Lower leg skin (tissue), 4 donors: ENCODE results near the gene IFNGR1. TPM values are rescaled to one million over a fixed set of nuclear protein-coding genes. Genes with fewer than 3 reads are reported as not detected.
"Not testable (repeated sequence)": the region's sequence is repeated elsewhere in the genome, so short reads cannot be mapped to it uniquely, and the experiment has no call there.

Experiments
- DNase-seq, 2 donors: peaks; one replicate each; pipeline ENCODE4 v3.0.0-alpha.2; 2019; ENCODE audit warnings: low spot score in 2 of 2
- H3K4me3 ChIP-seq: fragments of 200-600 bp; sonication (generic); 2 replicates; pipeline ENCODE4 v1.5.1; 2017; ENCODE audit warnings: mild to moderate bottlenecking, low read depth; ENCODE audit not compliant: poor library complexity, severe bottlenecking
- POLR2A ChIP-seq, 2 donors: fragments of 450-650 bp; IDR thresholded peaks; one replicate each; pipeline ENCODE4 v1.6.1; 2016 to 2017; ENCODE audit warnings: antibody characterized with exemption in 2 of 2, mild to moderate bottlenecking in 1 of 2, moderate library complexity in 1 of 2
- WGBS, 2 donors: methylation state at CpG; one replicate each; pipeline ENCODE4 v1.1.5; 2018; 5-methylcytosine and 5-hydroxymethylcytosine counted together
- intact Hi-C: fragments of 100-400 bp; cut with DNase I; formaldehyde crosslinking; loops from one replicate; pipeline ENCODE4 v1.15.0; 2023; ENCODE audit warnings: low total_unique reads
- total RNA-seq, 4 donors: library from RNA; depleted of rRNA; stranded (reverse); fragments of >200 nt; gene quantifications; one replicate each; pipeline ENCODE4 v1.1.0, GENCODE V29; 2016
- TF ChIP-seq, protein P1 (sequence below), 3 donors: fragments of 450-650 bp; IDR thresholded peaks; one replicate each; pipeline ENCODE4 v1.5.1; 2016; ENCODE audit warnings: antibody characterized with exemption in 3 of 3, mild to moderate bottlenecking in 3 of 3, moderate library complexity in 2 of 3

Gene IFNGR1
- total RNA-seq, 4 donors from 2014 or later = 64.2 to 92.1 (median 83.0) TPM

DNA sequence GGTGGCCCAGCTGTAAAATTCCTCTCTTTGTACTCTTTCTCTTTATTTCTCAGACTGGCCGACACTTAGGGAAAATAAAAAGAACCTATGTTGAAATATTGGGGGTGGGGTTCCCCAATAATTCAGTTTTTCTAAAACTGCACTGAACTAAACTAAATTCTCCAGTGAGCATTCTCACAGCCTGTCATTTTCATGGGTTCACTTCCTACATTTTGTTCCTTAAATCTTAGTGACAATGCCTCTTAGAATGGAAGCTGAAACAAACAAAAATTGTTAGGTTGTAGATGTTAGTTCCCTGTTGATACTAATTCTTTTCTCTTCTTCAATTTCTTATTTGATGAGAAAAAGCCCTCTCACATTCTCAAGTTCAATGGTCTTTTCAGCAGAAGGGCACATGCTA is 35.8 kb upstream of the IFNGR1 start:
- intact Hi-C loops = no loop called here
- WGBS, 2 donors = 94% methylated on average over 1 of the region's 1 CpG; no CpG with 5 or more reads in 1 of the 2 donors
- TF ChIP-seq, protein P1, sequence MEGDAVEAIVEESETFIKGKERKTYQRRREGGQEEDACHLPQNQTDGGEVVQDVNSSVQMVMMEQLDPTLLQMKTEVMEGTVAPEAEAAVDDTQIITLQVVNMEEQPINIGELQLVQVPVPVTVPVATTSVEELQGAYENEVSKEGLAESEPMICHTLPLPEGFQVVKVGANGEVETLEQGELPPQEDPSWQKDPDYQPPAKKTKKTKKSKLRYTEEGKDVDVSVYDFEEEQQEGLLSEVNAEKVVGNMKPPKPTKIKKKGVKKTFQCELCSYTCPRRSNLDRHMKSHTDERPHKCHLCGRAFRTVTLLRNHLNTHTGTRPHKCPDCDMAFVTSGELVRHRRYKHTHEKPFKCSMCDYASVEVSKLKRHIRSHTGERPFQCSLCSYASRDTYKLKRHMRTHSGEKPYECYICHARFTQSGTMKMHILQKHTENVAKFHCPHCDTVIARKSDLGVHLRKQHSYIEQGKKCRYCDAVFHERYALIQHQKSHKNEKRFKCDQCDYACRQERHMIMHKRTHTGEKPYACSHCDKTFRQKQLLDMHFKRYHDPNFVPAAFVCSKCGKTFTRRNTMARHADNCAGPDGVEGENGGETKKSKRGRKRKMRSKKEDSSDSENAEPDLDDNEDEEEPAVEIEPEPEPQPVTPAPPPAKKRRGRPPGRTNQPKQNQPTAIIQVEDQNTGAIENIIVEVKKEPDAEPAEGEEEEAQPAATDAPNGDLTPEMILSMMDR (IDR thresholded peaks at IDR 0.05) = no peak
- TF ChIP-seq POLR2A (IDR thresholded peaks at IDR 0.05) = no peak
- H3K4me3 ChIP-seq = no peak overlapping the region
- no peak for DNase-seq

DNA sequence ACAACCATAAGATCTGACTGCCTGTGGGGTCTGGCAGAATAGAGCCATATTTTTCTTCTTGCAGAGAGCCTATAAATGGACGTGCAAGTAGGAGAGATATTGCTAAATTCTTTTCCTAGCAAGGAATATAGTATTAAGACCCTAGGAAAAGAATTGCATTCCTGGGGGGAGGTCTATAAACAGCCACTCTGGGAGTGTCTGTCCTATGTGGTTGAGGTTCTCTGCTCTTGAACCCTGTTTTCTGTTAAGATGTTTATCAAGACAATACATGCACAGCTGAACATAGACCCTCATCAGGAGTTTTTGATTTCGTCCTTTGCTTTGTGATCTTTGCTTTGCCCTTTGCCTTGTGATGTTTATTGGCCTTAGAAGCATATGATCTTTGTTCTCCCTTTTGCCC is 35.2 kb upstream of the IFNGR1 start:
- 60 to 87% methylated on average over 2 of the region's 2 CpGs for WGBS, 2 donors
- intact Hi-C loops, H3K4me3 ChIP-seq, DNase-seq: not testable (repeated sequence)

DNA sequence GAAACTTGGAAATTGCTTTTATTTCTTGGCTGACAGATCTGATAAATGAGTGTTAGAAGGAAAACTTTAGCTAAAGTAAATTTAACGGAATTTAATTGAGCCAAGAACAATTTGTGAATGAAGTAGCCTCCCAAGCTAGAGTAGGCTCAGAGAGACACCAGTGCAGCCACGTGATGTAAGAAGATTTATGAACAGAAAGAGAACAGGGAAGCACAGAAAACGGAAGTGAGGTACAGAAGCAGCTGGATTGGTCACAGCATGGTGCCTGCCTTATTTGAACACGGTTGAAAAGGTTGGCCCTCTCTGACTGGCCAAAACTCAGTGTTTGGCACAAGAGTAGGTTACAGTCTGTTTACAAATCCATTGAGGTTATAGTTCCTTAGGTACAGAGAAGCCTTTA is 29.5 kb upstream of the IFNGR1 start:
- intact Hi-C loops = no loop called here
- TF ChIP-seq, protein P1 (IDR thresholded peaks at IDR 0.05) = no peak
- no peak for TF ChIP-seq POLR2A (IDR thresholded peaks at IDR 0.05)
- DNase-seq = no peak
- no peak overlapping the region for H3K4me3 ChIP-seq
- WGBS, 2 donors = 68% methylated on average over 4 of the region's 4 CpGs

DNA sequence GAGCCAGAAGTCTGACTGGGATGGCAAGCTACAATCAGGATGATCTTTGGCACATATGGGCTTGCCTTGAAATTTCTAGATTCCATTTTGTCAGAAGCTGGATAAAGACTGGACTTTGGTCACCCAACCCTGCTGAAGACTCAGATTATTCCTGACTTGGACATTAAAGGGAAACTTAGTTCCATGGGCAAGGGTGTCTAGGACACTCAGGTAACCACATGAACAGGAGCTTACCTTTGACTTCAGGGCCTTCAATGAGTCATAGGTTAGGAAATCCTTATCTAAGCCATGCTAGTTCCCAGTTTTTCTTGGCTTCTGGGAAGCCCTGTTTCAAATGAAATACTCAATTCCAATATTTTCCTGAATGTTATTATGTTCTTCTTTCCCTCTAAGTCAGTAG is 28.5 kb upstream of the IFNGR1 start:
- intact Hi-C loops = no loop called here
- no peak for TF ChIP-seq POLR2A (IDR thresholded peaks at IDR 0.05)
- TF ChIP-seq, protein P1 (IDR thresholded peaks at IDR 0.05) = no peak

DNA sequence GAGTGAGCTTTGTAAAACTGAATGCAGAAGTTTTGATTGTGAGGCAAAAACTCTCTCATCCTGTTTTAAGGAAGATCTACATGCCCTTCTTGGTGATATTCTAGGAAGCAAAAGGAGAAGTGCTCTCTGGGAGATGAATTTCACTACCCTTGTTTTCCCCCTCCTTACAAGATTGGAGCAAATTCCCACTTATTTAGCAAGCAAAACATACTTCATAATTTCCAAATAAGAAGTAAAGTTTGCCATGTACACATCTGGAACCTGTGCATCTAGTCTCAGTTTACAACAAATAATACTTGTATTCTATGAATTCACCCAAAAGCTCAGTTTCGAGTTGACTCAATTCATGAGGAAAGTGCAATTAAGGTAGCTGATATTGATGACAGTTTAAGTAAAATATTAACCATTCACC is 27.6 kb upstream of the IFNGR1 start:
- no peak for TF ChIP-seq POLR2A (IDR thresholded peaks at IDR 0.05)
- TF ChIP-seq, protein P1 (IDR thresholded peaks at IDR 0.05) = no peak
- DNase-seq = no peak
- H3K4me3 ChIP-seq = no peak overlapping the region
- intact Hi-C loops = no loop called here
- 85 to 98% methylated on average over 1 of the region's 1 CpG for WGBS, 2 donors

More for the DNA sequence above, 28.5 kb upstream of the IFNGR1 start:
- no peak for DNase-seq
- no peak overlapping the region for H3K4me3 ChIP-seq

DNA sequence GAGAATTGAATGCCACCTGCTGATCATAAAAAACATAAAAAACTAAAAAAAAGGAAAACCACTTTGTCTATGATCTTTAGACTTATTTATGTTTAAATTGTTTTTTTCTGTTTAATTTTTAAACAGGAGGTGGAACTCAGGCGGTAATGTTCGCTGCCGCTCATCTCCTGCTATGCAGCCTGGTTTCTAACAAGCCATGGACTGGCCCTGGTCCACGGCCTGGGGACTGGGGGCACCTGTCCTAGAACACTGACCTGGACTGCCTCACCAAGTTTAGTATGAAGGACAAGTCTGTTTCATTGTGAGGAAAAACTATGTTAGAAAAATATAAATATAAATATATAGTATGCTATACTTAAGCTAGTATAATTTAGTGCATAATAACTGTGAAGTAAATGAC is 27.0 kb upstream of the IFNGR1 start:
- H3K4me3 ChIP-seq = no peak overlapping the region
- DNase-seq = no peak
- 92 to 93% methylated on average over 4 of the region's 4 CpGs for WGBS, 2 donors
- TF ChIP-seq POLR2A (IDR thresholded peaks at IDR 0.05) = no peak
- TF ChIP-seq, protein P1 (IDR thresholded peaks at IDR 0.05) = no peak
- intact Hi-C loops = no loop called here
